GM21717 (cell line): ENCODE measurements around the gene SIGLEC7.

Experiments used
- ATAC-seq: cut with Tn5 transposase; IDR thresholded peaks from one replicate; pipeline ENCODE4 v1.9.1; 2021; ENCODE audit warnings: mild to moderate bottlenecking, moderate library complexity; ENCODE audit not compliant: unreplicated experiment

SIGLEC7 gene

GRCh38 chr19:51116736-51117286, 25.3 kb upstream of the SIGLEC7 start:
- ATAC-seq, result no peak

GRCh38 chr19:51119101-51119500, 23.0 kb upstream of the SIGLEC7 start:
- ATAC-seq, result no peak

GRCh38 chr19:51119611-51120010, 22.5 kb upstream of the SIGLEC7 start:
- ATAC-seq, result no peak

- no peak for ATAC-seq
Observed at GRCh38 chr19:51120160-51120559, 21.9 kb upstream of the SIGLEC7 start.

- ATAC-seq, result no peak
Observed at GRCh38 chr19:51121257-51121656, 20.8 kb upstream of the SIGLEC7 start.

GRCh38 chr19:51122112-51122981, 19.8 kb upstream of the SIGLEC7 start:
- no peak for ATAC-seq

GRCh38 chr19:51123381-51123800, 18.7 kb upstream of the SIGLEC7 start:
- ATAC-seq, result no peak

GRCh38 chr19:51123802-51124201, 18.3 kb upstream of the SIGLEC7 start:
- ATAC-seq, result no peak

GRCh38 chr19:51124216-51124615, 17.9 kb upstream of the SIGLEC7 start:
- no peak for ATAC-seq

GRCh38 chr19:51124729-51125128, 17.4 kb upstream of the SIGLEC7 start, which contains the start of gene SIGLEC9:
Gene SIGLEC9, plus strand, starts transcription at chr19:51124906. Its CDS starts 69 bp downstream, at chr19:51124975.
- no peak for ATAC-seq

- no peak for ATAC-seq
Observed at GRCh38 chr19:51125421-51126075, 16.6 kb upstream of the SIGLEC7 start.

GRCh38 chr19:51127032-51127431, 15.1 kb upstream of the SIGLEC7 start:
- ATAC-seq, result no peak

GRCh38 chr19:51127755-51128154, 14.3 kb upstream of the SIGLEC7 start:
- ATAC-seq, result no peak

- no peak for ATAC-seq
Observed at GRCh38 chr19:51128227-51128626, 13.9 kb upstream of the SIGLEC7 start.

- no peak for ATAC-seq
Observed at GRCh38 chr19:51129716-51130115, 12.4 kb upstream of the SIGLEC7 start.

- ATAC-seq, result no peak
Observed at GRCh38 chr19:51131780-51132680, 10.1 kb upstream of the SIGLEC7 start.

- no peak for ATAC-seq
Observed at GRCh38 chr19:51135004-51135403, 7.1 kb upstream of the SIGLEC7 start.

GRCh38 chr19:51135986-51136762, 5.9 kb upstream of the SIGLEC7 start:
- ATAC-seq, result no peak

GRCh38 chr19:51136851-51137551, 5.1 kb upstream of the SIGLEC7 start:
- no peak for ATAC-seq
